Heart left ventricle (tissue), 16 donors: Measurements from ENCODE around the gene NDFIP1. TPM values are rescaled to one million over a fixed set of nuclear protein-coding genes. Genes with fewer than 3 reads are reported as not detected.
A peak's percentile ranks its signal among the peaks of the same experiment; 100 is the strongest.

Experiments used
- ATAC-seq, 4 donors: fragments of 200-7000 bp; cut with Tn5 transposase; one replicate each; pipeline ENCODE4 v1.9.1; 2020 to 2022; ENCODE audit warnings: moderate library complexity in 4 of 4, mild to moderate bottlenecking in 3 of 4, moderate number of reproducible peaks in 1 of 4
- DNase-seq, 5 donors: peaks; one replicate each; pipeline ENCODE4 v3.0.0-alpha.2; 2020
- H3K27ac ChIP-seq, 12 donors: fragments of 200-600 bp; sonication (generic) in 4 of 12; one replicate each; pipeline versions ENCODE4 v1.5.0 to v1.8.0; 2016 to 2022; ENCODE audit warnings: mild to moderate bottlenecking in 2 of 12
- H3K27me3 ChIP-seq, 9 donors: fragments of 200-600 bp; sonication (generic) in 2 of 9; one replicate each; pipeline versions ENCODE4 v1.5.1 to v1.8.0; 2016 to 2022; ENCODE audit warnings: mild to moderate bottlenecking in 3 of 9
- H3K36me3 ChIP-seq, 9 donors: fragments of 200-600 bp; sonication (generic) in 2 of 9; one replicate each; pipeline versions ENCODE4 v1.5.0 to v1.8.0; 2018 to 2022; ENCODE audit warnings: mild to moderate bottlenecking in 2 of 9
- H3K4me1 ChIP-seq, 12 donors: fragments of 200-600 bp; sonication (generic) in 4 of 12; one replicate each; pipeline versions ENCODE4 v1.5.0 to v1.8.0; 2016 to 2022; ENCODE audit warnings: mild to moderate bottlenecking in 3 of 12
- H3K4me3 ChIP-seq, 12 donors: fragments of 200-600 bp; sonication (generic) in 4 of 12; one replicate each; pipeline versions ENCODE4 v1.5.0 to v1.8.0; 2017 to 2022; ENCODE audit warnings: mild to moderate bottlenecking in 9 of 12, moderate library complexity in 4 of 12
- H3K9me3 ChIP-seq, 12 donors: fragments of 200-600 bp; sonication (generic) in 4 of 12; one replicate each; pipeline versions ENCODE4 v1.5.0 to v1.8.0; 2016 to 2022; ENCODE audit warnings: mild to moderate bottlenecking in 1 of 12
- POLR2A ChIP-seq, 2 donors: fragments of 450-650 bp; IDR thresholded peaks; one replicate each; pipeline ENCODE4 v1.6.1; 2017; ENCODE audit warnings: antibody characterized with exemption in 2 of 2, mild to moderate bottlenecking in 2 of 2, moderate library complexity in 2 of 2
- WGBS, 4 donors: extraction: QIAGEN DNeasy Blood & Tissue Kit in 2 of 4; methylation state at CpG; one replicate each; pipeline versions ENCODE4 v1.1.5 to v1.1.7; 2013 to 2018; 5-methylcytosine and 5-hydroxymethylcytosine counted together
- intact Hi-C, 10 donors: fragments of 100-400 bp; cut with DNase I; formaldehyde crosslinking; loops; one replicate each; pipeline versions ENCODE4 v1.11.1 to v1.14.2; 2022
- polyA plus RNA-seq, 2 donors: library from polyadenylated mRNA; stranded (reverse); fragments of 200-250 nt; gene quantifications; one replicate each; pipeline ENCODE4 v1.2.3, GENCODE V29; 2013
- total RNA-seq, 9 donors: library from RNA; depleted of rRNA in 2 of 9; stranded (reverse); fragments of >200 nt in 2 of 9; fragmentation: NEBNext Ultra II Directional in 3 of 9; extraction: Animal tissue kit (Norgen Biotek cat#: 25700) in 3 of 9; gene quantifications; one replicate each; pipeline versions ENCODE4 v1.1.0 to v1.2.4, GENCODE V29; 2016 to 2023
- TF ChIP-seq, protein P1 (sequence below), 12 donors: fragments of 200-600 bp; sonication (generic) in 4 of 12; IDR thresholded peaks; one replicate each; pipeline versions ENCODE4 v1.5.0 to v1.8.0; 2018 to 2022; ENCODE audit warnings: antibody characterized with exemption in 12 of 12, mild to moderate bottlenecking in 5 of 12
- donor health status: ischemic (EF 13 %, LVEDD 7.1; RV severe dilation, severe dysfunction).
- donor health status: healthy with polysubstance abuse.
- donor health status: DM: no; HTN: yes; CAD: no.
- donor health status: DM: no; HTN: no; CAD: no.
- donor health status: ischemic (EF 25% LVEDD 6.9; RV normal size, moderate dysfunction).
- donor health status: ischemic (EF 25% LVEDD 5.7; RV mildly dilated, moderate dysfunction).
- donor health status: healthy.
- donor health status: DM: yes; HTN: yes; CAD: no.
- donor health status: ischemic (EF 35%, LVEDD 5.7; RV mildly dilated, moderate dysfunction).
- donor health status: nonischemic (EF 11% LVEDD 7.7; RV severe dilation, severe dysfunction).
- donor health status: DM: yes; HTN: yes; CAD: no.
- donor health status: PGD.
- donor health status: ischemic (EF 29% LVEDD 5.4; RV normal size, mild dysfunction).
- donor health status: nonischemic (EF 23%, LVEDD 6.1; RV moderate dilation, normal function).

The NDFIP1 gene
- total and polyA plus RNA-seq, 11 donors, result 26.6 to 69.3 (median 61.0) TPM

DNA sequence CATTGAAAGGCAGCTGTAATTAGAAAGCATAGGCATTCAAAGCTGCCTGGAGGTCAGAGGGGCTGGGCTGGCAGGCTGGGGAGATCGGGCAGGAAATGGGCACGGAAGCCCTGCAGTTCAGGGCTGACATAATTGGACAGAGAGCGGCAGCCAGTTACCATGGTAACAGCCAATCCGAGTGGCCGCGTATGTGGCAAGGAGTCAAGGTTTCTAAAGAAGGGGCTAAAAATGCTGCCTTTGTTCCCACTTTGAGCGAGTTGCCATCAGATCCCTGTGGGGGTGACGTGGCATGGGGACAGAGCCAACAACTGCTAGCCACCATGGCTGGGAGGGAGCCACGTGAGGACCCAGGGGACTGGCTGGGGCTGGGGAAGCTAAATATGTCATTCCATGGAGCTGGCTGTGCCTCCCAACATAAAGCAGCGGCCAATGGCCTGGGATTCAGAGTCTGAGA lies 44.7 kb upstream of the NDFIP1 start:
- peak overlapping the region in 10 of 12 donors; percentile 15 to 51 (median 35) for H3K4me3 ChIP-seq
- H3K27ac ChIP-seq, result peak overlapping the region; percentile 14 to 86 (median 66)
- no peaks in the 10 kb centered on the region for H3K27me3 ChIP-seq
- WGBS, 4 donors, result 9 to 10% (median 10%) methylated on average over 10 of the region's 10 CpGs
- peak; percentile 75 to 88 (median 79) for DNase-seq
- ATAC-seq, result peak; percentile 82 to 90 (median 84)
- intact Hi-C loops, result loop anchor here in 4 of 10 donors (5.0 kb wide), 3 partner anchors 33 to 47 kb away; partner anchors contain the start of gene NDFIP1 (in 2 of the 4)
- no peaks in the 10 kb centered on the region for H3K36me3 ChIP-seq
- no peaks in the 10 kb centered on the region for H3K9me3 ChIP-seq
- no peak for TF ChIP-seq POLR2A (IDR thresholded peaks at IDR 0.05)
- TF ChIP-seq, protein P1, sequence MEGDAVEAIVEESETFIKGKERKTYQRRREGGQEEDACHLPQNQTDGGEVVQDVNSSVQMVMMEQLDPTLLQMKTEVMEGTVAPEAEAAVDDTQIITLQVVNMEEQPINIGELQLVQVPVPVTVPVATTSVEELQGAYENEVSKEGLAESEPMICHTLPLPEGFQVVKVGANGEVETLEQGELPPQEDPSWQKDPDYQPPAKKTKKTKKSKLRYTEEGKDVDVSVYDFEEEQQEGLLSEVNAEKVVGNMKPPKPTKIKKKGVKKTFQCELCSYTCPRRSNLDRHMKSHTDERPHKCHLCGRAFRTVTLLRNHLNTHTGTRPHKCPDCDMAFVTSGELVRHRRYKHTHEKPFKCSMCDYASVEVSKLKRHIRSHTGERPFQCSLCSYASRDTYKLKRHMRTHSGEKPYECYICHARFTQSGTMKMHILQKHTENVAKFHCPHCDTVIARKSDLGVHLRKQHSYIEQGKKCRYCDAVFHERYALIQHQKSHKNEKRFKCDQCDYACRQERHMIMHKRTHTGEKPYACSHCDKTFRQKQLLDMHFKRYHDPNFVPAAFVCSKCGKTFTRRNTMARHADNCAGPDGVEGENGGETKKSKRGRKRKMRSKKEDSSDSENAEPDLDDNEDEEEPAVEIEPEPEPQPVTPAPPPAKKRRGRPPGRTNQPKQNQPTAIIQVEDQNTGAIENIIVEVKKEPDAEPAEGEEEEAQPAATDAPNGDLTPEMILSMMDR (IDR thresholded peaks at IDR 0.05), result no peak
- peaks cover 0 to 31% (median 14%) of the 10 kb centered on the region in 12 donors for H3K4me1 ChIP-seq

DNA sequence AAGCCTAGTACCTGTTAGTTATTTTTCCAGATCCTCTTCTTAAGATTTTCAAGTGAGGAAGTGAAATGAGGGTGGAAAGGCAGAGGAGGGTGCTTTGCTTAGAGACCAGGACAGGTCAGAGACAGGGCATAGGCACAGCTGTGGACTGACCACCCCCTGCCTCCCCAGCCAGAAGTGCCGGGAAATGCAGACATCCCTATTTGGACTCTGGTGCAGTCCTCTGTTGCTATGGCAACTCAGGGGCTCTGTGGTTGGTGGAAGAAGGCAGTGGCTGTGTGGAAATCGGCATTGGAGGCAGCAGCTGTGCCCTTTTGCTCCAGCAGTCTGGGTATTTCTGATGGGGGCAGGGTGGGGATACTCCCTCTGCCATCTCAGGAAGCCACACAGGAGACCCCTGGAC lies 43.3 kb upstream of the NDFIP1 start:
- DNase-seq (peak in 1 of 5 donors; percentile 31), ATAC-seq (no peak)
- Histone ChIP-seq H3K4me1 (peaks cover 0 to 20% (median 13%) of the 10 kb centered on the region in 12 donors), H3K27me3 (no peaks in the 10 kb centered on the region), H3K9me3 (no peaks in the 10 kb centered on the region), H3K4me3 (no peak overlapping the region), H3K36me3 (no peaks in the 10 kb centered on the region), H3K27ac (no peak overlapping the region)
- WGBS, 4 donors, result 65 to 82% (median 80%) methylated on average over 2 of the region's 2 CpGs
- intact Hi-C loops, result no loop called here
- TF ChIP-seq POLR2A (IDR thresholded peaks at IDR 0.05), result no peak
- TF ChIP-seq, protein P1 (IDR thresholded peaks at IDR 0.05), result no peak

DNA sequence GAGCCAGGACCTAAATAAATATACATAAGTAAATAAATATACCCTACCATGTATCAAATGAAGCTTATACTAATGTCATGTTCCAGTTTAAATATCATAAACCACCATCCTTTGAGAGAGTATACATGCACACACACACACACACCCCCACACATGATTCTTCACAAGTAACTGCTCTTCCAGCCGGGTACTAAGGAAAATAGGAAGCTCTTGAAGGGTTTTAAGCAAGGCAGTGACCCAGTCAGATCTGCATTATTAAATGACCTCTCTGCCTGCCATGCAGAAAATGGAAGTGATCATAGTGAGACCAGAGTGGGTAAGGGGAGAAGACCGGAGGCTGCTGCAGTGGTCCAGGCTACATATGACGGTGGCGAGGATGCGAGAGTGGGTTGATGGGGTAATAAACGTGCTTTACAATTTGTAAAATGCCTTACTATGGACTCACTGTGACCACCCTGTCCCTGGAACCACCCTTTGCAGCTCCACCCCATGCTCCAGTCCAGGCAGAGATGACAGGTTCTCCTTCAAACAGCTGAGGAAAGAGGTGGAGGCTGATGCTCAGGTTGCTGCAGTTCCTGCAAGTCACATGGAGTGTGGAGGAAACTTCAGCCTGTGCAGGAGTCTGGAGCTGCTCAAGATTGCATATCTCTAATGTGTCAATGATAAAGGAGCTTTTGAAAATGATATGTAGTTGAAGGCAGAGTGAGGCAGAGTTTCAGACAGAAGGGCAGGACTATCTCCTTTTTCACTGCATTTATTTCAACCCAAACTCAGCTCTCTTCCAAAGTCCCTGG lies 38.8 kb upstream of the NDFIP1 start:
- H3K36me3 ChIP-seq, result no peaks in the 10 kb centered on the region
- TF ChIP-seq, protein P1 (IDR thresholded peaks at IDR 0.05), result no peak
- no peak for TF ChIP-seq POLR2A (IDR thresholded peaks at IDR 0.05)
- H3K4me3 ChIP-seq, result no peak overlapping the region
- peaks cover 0 to 2% (median 0%) of the 10 kb centered on the region in 12 donors for H3K4me1 ChIP-seq
- no peak overlapping the region for H3K27ac ChIP-seq
- no peak for ATAC-seq
- DNase-seq, result no peak
- no peaks in the 10 kb centered on the region for H3K9me3 ChIP-seq
- no peaks in the 10 kb centered on the region for H3K27me3 ChIP-seq
- WGBS, 4 donors, result 79 to 89% (median 81%) methylated on average over 6 of the region's 6 CpGs
- intact Hi-C loops, result no loop called here

DNA sequence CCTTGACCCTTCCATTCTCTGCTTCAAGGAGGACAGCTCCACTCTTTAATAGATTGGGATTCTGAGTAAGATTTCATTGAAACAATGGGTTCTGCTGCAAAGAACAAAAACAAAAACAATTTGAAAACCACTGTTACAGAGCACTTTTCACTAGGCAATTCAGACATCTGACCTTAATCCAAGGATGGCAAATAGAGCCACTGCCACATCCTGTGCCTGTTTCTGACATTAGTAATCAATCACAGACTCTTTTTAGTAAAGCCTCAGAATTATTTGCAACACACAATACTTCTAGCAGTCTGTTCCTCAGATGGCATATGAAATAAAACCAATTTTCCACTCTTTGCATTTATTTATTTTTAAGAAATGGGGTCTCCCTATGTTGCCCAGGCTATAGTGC lies 37.8 kb upstream of the NDFIP1 start:
- no peaks in the 10 kb centered on the region for H3K4me1 ChIP-seq
- H3K27me3 ChIP-seq, result no peaks in the 10 kb centered on the region
- no peaks in the 10 kb centered on the region for H3K9me3 ChIP-seq
- no peak for ATAC-seq
- no peaks in the 10 kb centered on the region for H3K36me3 ChIP-seq
- intact Hi-C loops, result no loop called here
- DNase-seq, result no peak
- H3K4me3 ChIP-seq, result no peak overlapping the region
- H3K27ac ChIP-seq, result no peak overlapping the region
- TF ChIP-seq, protein P1 (IDR thresholded peaks at IDR 0.05), result no peak
- TF ChIP-seq POLR2A (IDR thresholded peaks at IDR 0.05), result no peak
